Activated B cell treated with CpG ODN at 0.5 μM for 24 hours (primary cell): ENCODE data around the gene NUP85. TPM values are rescaled to one million over a fixed set of nuclear protein-coding genes. Genes with fewer than 3 reads are reported as not detected.

Source experiments
- ATAC-seq: fragments of 200-7000 bp; cut with Tn5 transposase; one replicate; pipeline ENCODE4 v1.10.0; 2021; ENCODE audit warnings: low read depth, mild to moderate bottlenecking, moderate library complexity
- CTCF ChIA-PET: fragments of 350-600 bp; sonication (Branson Sonifier 250); formaldehyde crosslinking; loops from one replicate; lab custom pipeline; 2021; ENCODE audit warnings: antibody characterized with exemption; lab: Charles Lee
- POLR2A ChIA-PET: fragments of 350-600 bp; sonication (Branson Sonifier 250); formaldehyde crosslinking; loops from one replicate; lab custom pipeline; 2021; ENCODE audit warnings: antibody characterized with exemption; lab: Charles Lee
- DNase-seq: peaks from one replicate; pipeline ENCODE4 v3.0.0; 2022
- H3K27ac Mint-ChIP-seq: one replicate; pipeline ENCODE4 v1.8.0; 2020; ENCODE audit warnings: mixed read lengths
- H3K27me3 Mint-ChIP-seq: one replicate; pipeline ENCODE4 v1.8.0; 2021; ENCODE audit warnings: mixed read lengths
- H3K36me3 Mint-ChIP-seq: one replicate; pipeline ENCODE4 v1.8.0; 2021; ENCODE audit warnings: low read depth, mixed read lengths
- H3K4me1 Mint-ChIP-seq: one replicate; pipeline ENCODE4 v1.8.0; 2021; ENCODE audit warnings: mixed read lengths
- H3K4me3 Mint-ChIP-seq: one replicate; pipeline ENCODE4 v1.8.0; 2020; ENCODE audit warnings: mild to moderate bottlenecking, mixed read lengths
- H3K9me3 Mint-ChIP-seq: one replicate; pipeline ENCODE4 v1.8.0; 2020; ENCODE audit warnings: mixed read lengths
- intact Hi-C: fragments of 100-400 bp; cut with micrococcal nuclease; formaldehyde crosslinking; loops from one replicate; pipeline ENCODE4 v1.15.1; 2024
- total RNA-seq: library from RNA; stranded (reverse); gene quantifications from 2 replicates; pipeline ENCODE4 v1.2.3, GENCODE V29; 2022
- TF ChIP-seq, protein P1 (sequence below): fragments of 200-600 bp; IDR thresholded peaks from one replicate; pipeline ENCODE4 v1.8.0; 2022; ENCODE audit warnings: antibody characterized with exemption, mild to moderate bottlenecking

The NUP85 gene
- total RNA-seq, 1 donor from 2014 or later, result 103 TPM

- TF ChIP-seq, protein P1, sequence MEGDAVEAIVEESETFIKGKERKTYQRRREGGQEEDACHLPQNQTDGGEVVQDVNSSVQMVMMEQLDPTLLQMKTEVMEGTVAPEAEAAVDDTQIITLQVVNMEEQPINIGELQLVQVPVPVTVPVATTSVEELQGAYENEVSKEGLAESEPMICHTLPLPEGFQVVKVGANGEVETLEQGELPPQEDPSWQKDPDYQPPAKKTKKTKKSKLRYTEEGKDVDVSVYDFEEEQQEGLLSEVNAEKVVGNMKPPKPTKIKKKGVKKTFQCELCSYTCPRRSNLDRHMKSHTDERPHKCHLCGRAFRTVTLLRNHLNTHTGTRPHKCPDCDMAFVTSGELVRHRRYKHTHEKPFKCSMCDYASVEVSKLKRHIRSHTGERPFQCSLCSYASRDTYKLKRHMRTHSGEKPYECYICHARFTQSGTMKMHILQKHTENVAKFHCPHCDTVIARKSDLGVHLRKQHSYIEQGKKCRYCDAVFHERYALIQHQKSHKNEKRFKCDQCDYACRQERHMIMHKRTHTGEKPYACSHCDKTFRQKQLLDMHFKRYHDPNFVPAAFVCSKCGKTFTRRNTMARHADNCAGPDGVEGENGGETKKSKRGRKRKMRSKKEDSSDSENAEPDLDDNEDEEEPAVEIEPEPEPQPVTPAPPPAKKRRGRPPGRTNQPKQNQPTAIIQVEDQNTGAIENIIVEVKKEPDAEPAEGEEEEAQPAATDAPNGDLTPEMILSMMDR, result no peak
- ChIA-PET CTCF (interaction anchor here (0.8 to 2.3 kb wide), 5 partner anchors 9 to 175 kb away, joined by 3 to 10 read pairs (median 3); no protein-coding TSS in a partner anchor), POLR2A (interaction anchor here (0.6 kb wide), 1 partner anchor 26 kb away, joined by 7 read pairs; no protein-coding TSS in a partner anchor)
- DNase-seq (no peak), ATAC-seq (no peak)
- Mint-ChIP-seq H3K27ac (peak overlapping the region; percentile 65), H3K27me3 (no peaks in the 10 kb centered on the region), H3K36me3 (peaks cover 91% of the 10 kb centered on the region), H3K9me3 (no peaks in the 10 kb centered on the region), H3K4me1 (peaks cover 22% of the 10 kb centered on the region), H3K4me3 (no peak overlapping the region)
- intact Hi-C loops, result loop anchor here (1.0 to 5.0 kb wide), 3 partner anchors 35 to 175 kb away; partner anchors contain the start of gene MIF4GD
Observed at GRCh38 chr17:75237100-75238014, 31.9 kb downstream of the NUP85 start.

GRCh38 chr17:75238020-75238580, 32.6 kb downstream of the NUP85 start:
- H3K4me3 Mint-ChIP-seq, result no peak overlapping the region
- DNase-seq (no peak), ATAC-seq (no peak)
- H3K27me3 Mint-ChIP-seq, result no peaks in the 10 kb centered on the region
- H3K4me1 Mint-ChIP-seq, result peaks cover 29% of the 10 kb centered on the region
- intact Hi-C loops, result loop anchor here (1.0 to 5.0 kb wide), 3 partner anchors 34 to 174 kb away; partner anchors contain the start of gene MIF4GD
- TF ChIP-seq, protein P1, result no peak
- no peaks in the 10 kb centered on the region for H3K9me3 Mint-ChIP-seq
- POLR2A ChIA-PET, result interaction anchor here (2.8 kb wide), 1 partner anchor 12 kb away, joined by 7 read pairs; no protein-coding TSS in a partner anchor
- H3K36me3 Mint-ChIP-seq, result peaks cover 89% of the 10 kb centered on the region
- H3K27ac Mint-ChIP-seq, result peak overlapping the region; percentile 65
- CTCF ChIA-PET, result interaction anchor here (0.5 to 3.7 kb wide), 3 partner anchors 124 to 276 kb away, joined by 3 to 16 read pairs (median 10); no protein-coding TSS in a partner anchor

DNA sequence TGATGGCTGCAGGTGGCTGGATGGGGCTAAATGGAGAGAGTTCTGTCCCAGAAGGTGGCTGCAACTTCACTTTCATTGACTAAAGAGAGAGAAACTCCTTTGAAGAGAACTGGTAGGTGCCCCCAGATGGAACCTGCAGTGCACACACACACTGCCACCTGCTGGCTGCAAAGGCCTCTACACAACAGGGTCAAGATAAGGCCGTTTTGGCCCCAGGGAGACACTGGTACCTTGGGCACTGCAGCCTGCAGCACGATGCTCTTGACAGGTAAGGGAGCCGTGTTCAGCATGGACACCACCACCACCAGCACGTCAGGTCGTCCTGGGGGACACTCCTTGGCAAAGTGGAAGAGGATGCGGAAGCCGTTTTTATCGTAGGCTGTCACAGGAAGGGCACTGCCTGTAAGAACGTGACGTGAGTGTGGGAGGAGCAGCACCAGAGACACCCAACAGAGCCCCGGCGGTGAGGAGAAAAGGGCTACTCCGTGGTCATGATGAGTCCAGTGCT, 33.3 kb downstream of the NUP85 start:
- DNase-seq, result peak; percentile 53
- ATAC-seq, result peak; percentile 72
- Mint-ChIP-seq H3K4me3 (peak overlapping the region; percentile 57), H3K9me3 (no peaks in the 10 kb centered on the region), H3K36me3 (peaks cover 92% of the 10 kb centered on the region), H3K4me1 (peaks cover 35% of the 10 kb centered on the region), H3K27me3 (no peaks in the 10 kb centered on the region), H3K27ac (peak overlapping the region; percentile 83)
- POLR2A ChIA-PET, result interaction anchor here (2.8 to 2.9 kb wide), 2 partner anchors 11 to 23 kb away, joined by 7 to 17 read pairs; partner anchors contain the start of genes GGA3 and MRPS7
- intact Hi-C loops, result loop anchor here (1.0 to 5.0 kb wide), 3 partner anchors 34 to 174 kb away; partner anchors contain the start of gene MIF4GD
- CTCF ChIA-PET, result interaction anchor here (0.5 to 5.0 kb wide), 6 partner anchors 21 to 277 kb away, joined by 3 to 24 read pairs (median 10); partner anchors contain the start of gene MIF4GD
- TF ChIP-seq, protein P1, result no peak

DNA sequence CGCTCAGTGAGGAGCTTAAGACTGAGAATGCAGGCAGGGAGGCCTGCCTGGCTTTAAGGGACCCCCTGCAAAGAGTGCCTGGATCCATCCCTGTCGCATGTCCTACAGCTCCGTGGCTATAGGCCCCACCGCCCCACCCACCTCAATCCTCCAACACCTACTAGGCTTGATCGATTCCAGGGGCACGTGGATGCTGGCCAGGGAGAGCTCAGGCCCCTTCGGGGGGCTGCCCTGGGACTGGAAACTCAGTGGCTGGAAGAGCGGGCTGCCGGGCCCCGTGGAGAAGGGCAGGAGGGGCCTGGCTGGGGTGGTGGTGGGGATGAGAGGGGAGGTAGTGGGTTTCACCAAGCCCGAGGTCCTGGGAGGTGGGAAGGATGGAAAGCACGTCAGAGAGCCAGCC, 33.7 kb downstream of the NUP85 start:
- H3K36me3 Mint-ChIP-seq, result peaks cover 93% of the 10 kb centered on the region
- peaks cover 40% of the 10 kb centered on the region for H3K4me1 Mint-ChIP-seq
- H3K4me3 Mint-ChIP-seq, result no peak overlapping the region
- H3K9me3 Mint-ChIP-seq, result no peaks in the 10 kb centered on the region
- intact Hi-C loops, result loop anchor here (5.0 kb wide), 1 partner anchor 33 kb away; the partner anchor contains the start of gene MIF4GD
- ATAC-seq, result no peak
- TF ChIP-seq, protein P1, result no peak
- POLR2A ChIA-PET, result interaction anchor here (1.8 to 2.9 kb wide), 4 partner anchors 11 to 125 kb away, joined by 4 to 17 read pairs (median 6); partner anchors contain the start of genes GGA3 and MRPS7
- CTCF ChIA-PET, result interaction anchor here (0.9 to 5.0 kb wide), 6 partner anchors 10 to 277 kb away, joined by 4 to 24 read pairs (median 10); partner anchors contain the start of gene MIF4GD
- H3K27ac Mint-ChIP-seq, result no peak overlapping the region
- no peak for DNase-seq
- H3K27me3 Mint-ChIP-seq, result no peaks in the 10 kb centered on the region
